Nucleus accumbens (tissue), 56 donors: ENCODE measurements around the gene RPL13.
A peak's percentile ranks its signal among the peaks of the same experiment; 100 is the strongest.

Experiments
- DNase-seq, 56 donors: peaks; one replicate each; lab custom pipeline; 2025; lab: John Stamatoyannopoulos, UW

RPL13 gene

DNA sequence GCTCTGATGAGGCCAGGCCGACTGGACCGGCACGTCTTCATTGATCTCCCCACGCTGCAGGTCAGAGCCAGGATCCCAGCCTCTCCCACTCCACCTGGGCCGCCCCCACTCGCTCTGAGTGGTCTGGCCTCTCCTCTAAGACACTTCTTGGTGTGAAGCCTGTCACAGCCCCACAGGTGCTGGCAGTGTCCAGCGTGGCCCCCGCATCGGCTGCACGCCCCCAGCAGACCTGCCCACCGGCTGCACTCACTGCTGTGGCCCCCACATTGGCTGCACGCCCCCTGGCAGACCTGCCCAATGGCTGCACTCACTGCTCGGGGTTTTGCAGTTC, 15.8 kb upstream of the RPL13 start:
- DNase-seq = no peak

- DNase-seq = no peak
Observed at GRCh38 chr16:89545044-89545830, 15.2 kb upstream of the RPL13 start.

- no peak for DNase-seq
Observed at GRCh38 chr16:89545831-89546574, 14.5 kb upstream of the RPL13 start.

- DNase-seq = no peak
Observed at GRCh38 chr16:89546781-89547180, 13.7 kb upstream of the RPL13 start.

GRCh38 chr16:89547291-89547690, 13.2 kb upstream of the RPL13 start:
- DNase-seq = no peak

DNA sequence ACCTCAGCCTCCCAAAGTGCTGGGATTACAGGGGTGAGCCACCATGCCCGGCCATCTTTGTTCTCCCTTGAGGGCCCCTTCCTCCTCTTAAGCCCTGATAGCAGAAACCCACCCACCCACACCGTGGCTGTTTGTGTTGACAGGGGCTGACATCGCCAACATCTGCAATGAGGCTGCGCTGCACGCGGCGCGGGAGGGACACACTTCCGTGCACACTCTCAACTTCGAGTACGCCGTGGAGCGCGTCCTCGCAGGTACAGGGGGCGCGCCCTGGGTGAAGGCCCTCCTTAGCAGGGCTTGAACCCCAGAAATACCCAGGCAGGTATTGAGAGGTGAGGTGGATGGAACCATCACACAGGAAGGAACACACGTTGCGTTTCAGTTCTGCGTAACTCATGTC, 12.6 kb upstream of the RPL13 start:
- DNase-seq = no peak

DNA sequence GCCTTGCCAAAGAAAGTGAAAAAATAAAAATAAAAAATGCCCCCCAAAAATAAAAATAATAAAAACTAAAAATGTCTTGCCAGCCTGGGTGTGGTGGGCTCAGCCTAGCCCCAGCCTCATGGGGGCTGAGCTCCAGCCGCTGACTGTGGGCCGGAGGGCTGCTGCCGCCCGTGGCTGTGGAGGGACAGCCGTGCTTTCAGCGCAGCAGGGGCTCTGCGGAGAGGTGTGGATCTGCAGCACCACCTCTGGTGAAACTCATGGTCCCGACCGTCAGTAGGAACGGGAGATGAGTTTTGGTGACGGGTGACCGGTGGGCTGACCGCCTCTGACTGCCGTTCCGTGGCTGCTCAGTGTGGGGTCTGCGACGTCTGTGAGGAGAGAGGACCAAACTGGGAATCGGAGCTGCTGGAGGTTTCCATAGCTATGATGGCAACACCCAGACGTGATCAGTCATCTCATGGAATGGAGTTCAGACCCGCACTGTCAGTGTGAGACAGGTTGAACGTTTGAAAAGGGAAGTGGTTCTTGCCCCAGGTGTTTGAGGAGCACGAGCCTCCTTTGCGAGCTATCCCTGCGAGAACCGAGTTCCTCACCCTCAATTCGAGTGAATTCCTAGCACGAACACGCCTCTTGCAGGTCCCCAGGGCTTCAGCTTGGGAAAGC, 12.0 kb upstream of the RPL13 start:
- no peak for DNase-seq

GRCh38 chr16:89549007-89549700, 11.3 kb upstream of the RPL13 start:
- no peak for DNase-seq

DNA sequence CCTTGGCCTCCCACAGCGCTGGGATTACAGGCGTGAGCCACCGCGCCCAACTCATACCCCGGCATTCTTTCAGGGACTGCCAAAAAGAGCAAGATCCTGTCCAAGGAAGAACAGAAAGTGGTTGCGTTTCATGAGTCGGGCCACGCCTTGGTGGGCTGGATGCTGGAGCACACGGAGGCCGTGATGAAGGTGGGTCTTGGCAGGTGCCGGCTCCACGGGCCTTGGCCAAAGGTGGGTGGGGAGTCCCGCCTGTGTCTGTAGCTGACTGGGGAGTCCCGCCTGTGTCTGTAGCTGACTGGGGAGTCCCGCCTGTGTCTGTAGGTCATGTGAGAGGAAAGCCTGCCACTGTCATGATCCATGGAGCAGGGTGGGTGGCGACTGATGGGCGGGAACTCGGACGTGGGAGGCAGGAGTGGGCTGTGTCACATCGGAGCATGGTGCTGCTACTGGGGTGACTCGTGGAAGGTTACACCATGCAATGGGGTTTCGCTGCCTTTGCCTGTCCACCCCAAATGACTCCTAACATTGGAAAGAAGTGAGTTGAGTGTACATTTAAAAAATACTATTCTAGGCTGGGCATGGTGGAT, 10.0 kb upstream of the RPL13 start:
- DNase-seq = no peak

- no peak for DNase-seq
Observed at GRCh38 chr16:89552329-89552728, 8.2 kb upstream of the RPL13 start.

- DNase-seq = no peak
Observed at GRCh38 chr16:89552913-89553312, 7.6 kb upstream of the RPL13 start.

- DNase-seq = no peak
Observed at GRCh38 chr16:89553733-89554132, 6.7 kb upstream of the RPL13 start.

DNA sequence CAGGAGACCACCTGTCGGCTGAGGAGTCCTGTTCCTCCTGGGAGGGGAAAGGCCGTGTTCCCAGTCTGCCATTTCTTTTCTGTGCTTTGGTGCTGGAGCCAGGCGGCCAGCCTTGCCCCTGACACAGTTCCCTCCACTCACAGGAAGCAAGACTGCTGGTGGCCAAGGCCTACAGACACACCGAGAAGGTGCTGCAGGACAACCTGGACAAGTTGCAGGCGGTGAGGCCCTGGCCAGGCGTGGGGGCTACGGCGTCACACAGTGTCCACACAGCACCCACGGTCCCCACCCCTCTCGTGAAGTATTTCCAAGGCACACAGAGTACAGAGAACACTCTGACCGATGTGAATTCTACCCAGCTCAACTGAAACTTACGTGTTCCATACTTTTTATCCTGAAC, 6.1 kb upstream of the RPL13 start:
- DNase-seq = no peak

DNA sequence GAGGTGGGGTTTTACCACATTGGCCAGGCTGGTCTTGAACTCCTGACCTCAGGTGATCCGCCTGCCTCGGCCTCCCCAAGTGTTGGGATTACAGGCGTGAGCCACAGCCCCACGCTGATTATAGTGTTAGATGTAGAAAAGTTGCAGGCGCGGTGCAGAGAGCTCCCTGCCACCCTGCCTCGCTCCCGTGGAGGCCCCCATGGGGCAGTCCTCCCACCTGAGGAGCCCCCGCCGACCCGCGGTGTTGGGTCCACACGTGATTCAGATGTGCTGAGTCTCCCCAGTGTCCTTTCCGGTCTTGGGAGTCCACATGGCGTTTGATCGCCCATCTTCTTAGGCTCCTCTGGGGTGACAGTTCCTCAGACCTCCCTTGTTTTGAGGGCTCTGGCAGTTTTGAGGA, 5.2 kb upstream of the RPL13 start:
- DNase-seq = no peak

GRCh38 chr16:89555780-89556179, 4.7 kb upstream of the RPL13 start:
- no peak for DNase-seq

GRCh38 chr16:89556750-89557689, 3.5 kb upstream of the RPL13 start:
- peak in 55 of 56 donors; percentile 35 to 96 (median 86) for DNase-seq

GRCh38 chr16:89557690-89558490, 2.6 kb upstream of the RPL13 start:
- no peak for DNase-seq

GRCh38 chr16:89561142-89561883, 831 bp downstream of the RPL13 start:
- DNase-seq = peak in 2 of 56 donors; percentile 19 to 36
